22Rv1 (cell line): ENCODE measurements around the gene DTX1.

Source experiments
- H3K27ac ChIP-seq: fragments of 450-650 bp; 2 replicates; pipeline ENCODE4 v1.5.1; 2017
- ZFX ChIP-seq: fragments of 450-650 bp; IDR thresholded peaks from 2 replicates; pipeline ENCODE4 v1.6.1; 2017; ENCODE audit warnings: antibody characterized with exemption, borderline replicate concordance
- TF ChIP-seq, protein P1 (sequence below): fragments of 450-650 bp; IDR thresholded peaks from 2 replicates; pipeline ENCODE4 v1.5.1; 2017; ENCODE audit warnings: mild to moderate bottlenecking

Gene DTX1

GRCh38 chr12:113073586-113073985, 17.1 kb downstream of the DTX1 start:
- H3K27ac ChIP-seq = no peak overlapping the region

DNA sequence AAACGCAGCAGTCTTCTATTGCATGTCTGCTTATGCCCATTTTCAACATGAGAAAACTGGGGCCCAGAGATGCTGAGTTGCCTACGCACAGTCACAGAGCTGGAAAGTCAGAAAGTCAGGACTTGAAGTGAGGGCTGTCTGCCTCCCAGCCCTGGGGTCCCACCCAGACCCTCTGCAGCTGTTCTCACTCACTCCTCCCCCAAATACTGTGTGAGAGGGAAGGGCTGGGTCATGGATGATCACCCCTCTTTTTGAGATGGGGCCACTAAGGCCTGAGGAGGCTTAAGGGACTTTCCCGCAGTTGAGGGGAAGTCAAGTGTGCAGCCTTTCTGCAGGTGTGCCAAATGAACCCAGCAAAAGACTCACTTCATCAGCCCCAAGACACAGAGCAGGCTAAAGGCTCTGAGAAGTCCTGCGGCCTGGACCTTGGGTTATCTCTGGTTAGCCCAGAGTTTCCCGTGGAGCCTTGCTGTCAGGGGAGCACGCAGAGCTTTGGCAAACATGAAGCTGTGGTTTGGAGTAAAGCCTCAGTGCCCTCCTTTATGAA, 18.7 kb downstream of the DTX1 start:
- no peak for TF ChIP-seq ZFX
- TF ChIP-seq, protein P1, sequence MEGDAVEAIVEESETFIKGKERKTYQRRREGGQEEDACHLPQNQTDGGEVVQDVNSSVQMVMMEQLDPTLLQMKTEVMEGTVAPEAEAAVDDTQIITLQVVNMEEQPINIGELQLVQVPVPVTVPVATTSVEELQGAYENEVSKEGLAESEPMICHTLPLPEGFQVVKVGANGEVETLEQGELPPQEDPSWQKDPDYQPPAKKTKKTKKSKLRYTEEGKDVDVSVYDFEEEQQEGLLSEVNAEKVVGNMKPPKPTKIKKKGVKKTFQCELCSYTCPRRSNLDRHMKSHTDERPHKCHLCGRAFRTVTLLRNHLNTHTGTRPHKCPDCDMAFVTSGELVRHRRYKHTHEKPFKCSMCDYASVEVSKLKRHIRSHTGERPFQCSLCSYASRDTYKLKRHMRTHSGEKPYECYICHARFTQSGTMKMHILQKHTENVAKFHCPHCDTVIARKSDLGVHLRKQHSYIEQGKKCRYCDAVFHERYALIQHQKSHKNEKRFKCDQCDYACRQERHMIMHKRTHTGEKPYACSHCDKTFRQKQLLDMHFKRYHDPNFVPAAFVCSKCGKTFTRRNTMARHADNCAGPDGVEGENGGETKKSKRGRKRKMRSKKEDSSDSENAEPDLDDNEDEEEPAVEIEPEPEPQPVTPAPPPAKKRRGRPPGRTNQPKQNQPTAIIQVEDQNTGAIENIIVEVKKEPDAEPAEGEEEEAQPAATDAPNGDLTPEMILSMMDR = no peak
- no peak overlapping the region for H3K27ac ChIP-seq

More at GRCh38 chr12:113073586-113073985, 17.1 kb downstream of the DTX1 start:
- TF ChIP-seq ZFX = no peak
- TF ChIP-seq, protein P1 = no peak

- TF ChIP-seq ZFX = no peak
- TF ChIP-seq, protein P1 = no peak
Observed at GRCh38 chr12:113077057-113077858, 20.7 kb downstream of the DTX1 start.

GRCh38 chr12:113077859-113078255, 21.3 kb downstream of the DTX1 start:
- no peak overlapping the region for H3K27ac ChIP-seq
- TF ChIP-seq ZFX = no peak
- TF ChIP-seq, protein P1 = no peak

More at GRCh38 chr12:113077057-113077858, 20.7 kb downstream of the DTX1 start:
- no peak overlapping the region for H3K27ac ChIP-seq

- TF ChIP-seq ZFX = no peak
- TF ChIP-seq, protein P1 = no peak
- no peak overlapping the region for H3K27ac ChIP-seq
Observed at GRCh38 chr12:113081873-113082272, 25.3 kb downstream of the DTX1 start.

- TF ChIP-seq, protein P1 = no peak
- no peak for TF ChIP-seq ZFX
- no peak overlapping the region for H3K27ac ChIP-seq
Observed at GRCh38 chr12:113082486-113083148, 26.1 kb downstream of the DTX1 start.

DNA sequence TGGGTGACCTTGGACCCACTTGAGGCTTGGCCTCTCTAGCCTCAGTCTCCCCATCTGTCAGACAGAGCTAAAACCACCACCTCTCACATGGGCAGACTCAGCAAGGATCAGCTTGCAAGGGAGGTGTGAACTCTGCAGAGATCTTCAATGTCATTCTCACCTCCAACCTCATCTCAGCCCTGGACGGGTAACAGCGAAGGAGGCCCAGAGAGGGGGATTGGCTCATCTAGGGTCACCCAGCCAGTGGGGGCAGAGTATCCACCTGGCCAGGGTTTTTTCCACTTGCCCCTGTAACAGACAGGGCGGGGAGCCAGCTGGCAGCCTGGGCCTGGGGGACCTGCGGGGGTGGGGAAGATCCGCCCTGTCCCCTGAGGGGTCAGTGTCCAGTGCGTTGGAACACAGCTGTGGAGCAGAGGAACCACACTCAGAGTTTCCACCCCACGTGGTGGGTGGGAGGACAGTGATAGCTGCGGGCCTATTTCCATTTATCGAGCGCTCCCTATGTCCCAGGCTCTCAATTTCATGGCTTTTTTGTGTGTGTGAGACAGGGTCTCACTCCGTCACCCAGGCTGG, 27.4 kb downstream of the DTX1 start:
- TF ChIP-seq, protein P1 = no peak
- no peak for TF ChIP-seq ZFX
- H3K27ac ChIP-seq = no peak overlapping the region
